HG02623 (cell line): ENCODE results near the gene ANKHD1.

Experiments
- ATAC-seq: cut with Tn5 transposase; IDR thresholded peaks from one replicate; pipeline ENCODE4 v1.9.1; 2021; ENCODE audit warnings: moderate library complexity; ENCODE audit not compliant: unreplicated experiment

ANKHD1 gene

DNA sequence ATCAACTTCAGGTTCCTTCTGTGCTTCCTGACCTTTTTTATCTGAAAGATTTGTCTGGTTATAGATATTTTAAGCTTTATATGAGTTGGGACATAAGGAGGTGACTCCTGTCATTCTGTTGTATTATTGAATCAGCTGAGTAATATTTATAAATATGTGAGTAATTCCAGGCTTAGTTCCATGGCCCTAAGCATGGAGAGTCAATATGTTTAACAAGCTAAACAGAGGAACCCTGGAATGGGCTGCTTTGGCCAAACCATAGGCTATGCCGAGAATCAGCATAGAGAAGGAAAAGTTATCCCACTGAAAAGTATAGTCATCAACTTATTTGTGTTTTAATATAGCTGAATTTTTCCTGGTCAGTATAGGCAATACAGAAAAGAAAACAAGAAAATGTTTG, 138.6 kb downstream of the ANKHD1 start:
- ATAC-seq, result no peak

DNA sequence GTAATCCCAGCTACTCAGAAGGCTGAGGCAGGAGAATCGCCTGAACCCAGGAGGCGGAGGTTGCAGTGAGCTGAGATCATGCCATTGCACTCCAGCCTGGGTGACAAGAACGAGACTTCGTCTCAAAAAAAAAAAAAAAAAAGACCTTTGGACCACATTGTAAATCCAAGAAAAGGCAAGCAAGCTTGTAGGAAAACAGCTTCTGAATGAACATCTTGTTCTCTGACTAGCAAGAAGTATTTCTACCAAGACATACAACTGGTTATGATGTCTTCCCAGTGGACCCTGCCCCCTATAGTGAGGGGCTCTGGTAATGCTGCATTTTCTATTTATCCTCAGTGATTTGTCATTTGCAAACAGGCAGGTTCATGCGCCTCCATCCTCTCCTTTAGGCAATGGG, 141.3 kb downstream of the ANKHD1 start:
- no peak for ATAC-seq

DNA sequence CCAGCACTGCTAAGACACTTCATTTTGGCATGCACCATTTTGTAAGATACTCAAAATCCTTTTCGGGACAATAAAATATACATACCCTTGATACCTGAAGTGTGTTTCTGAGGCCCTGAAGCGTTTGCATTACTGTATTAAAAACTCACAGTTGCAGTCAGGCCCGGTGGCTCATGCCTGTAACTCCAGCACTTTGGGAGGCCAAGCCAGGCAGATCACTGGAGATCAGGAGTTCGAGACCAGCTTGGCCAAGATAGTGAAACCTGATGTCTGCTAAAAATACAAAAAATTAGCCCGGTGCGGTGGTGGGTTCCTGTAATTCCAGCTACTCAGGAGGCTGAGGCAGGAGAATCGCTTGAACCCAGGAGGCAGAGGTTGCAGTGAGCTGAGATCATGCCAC, 143.4 kb downstream of the ANKHD1 start:
- ATAC-seq, result no peak

DNA sequence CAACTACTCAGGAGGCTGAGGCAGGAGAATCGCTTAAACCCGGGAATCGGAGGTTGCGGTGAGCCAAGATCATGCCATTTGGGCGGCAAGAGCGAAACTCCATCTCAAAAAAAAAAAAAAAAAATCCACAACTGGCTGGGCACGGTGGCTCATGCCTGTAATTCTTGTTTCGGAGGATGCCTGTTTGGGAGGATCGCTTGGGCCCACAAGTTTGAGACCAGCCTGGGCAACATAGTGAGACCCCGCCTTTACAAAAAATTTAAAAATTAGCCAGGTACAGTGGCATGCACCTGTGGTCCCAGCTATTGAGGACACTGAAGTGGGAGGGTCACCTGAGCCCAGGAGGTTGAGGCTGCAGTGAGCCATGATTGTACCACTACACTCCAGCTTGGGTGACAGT, 144.0 kb downstream of the ANKHD1 start:
- no peak for ATAC-seq

DNA sequence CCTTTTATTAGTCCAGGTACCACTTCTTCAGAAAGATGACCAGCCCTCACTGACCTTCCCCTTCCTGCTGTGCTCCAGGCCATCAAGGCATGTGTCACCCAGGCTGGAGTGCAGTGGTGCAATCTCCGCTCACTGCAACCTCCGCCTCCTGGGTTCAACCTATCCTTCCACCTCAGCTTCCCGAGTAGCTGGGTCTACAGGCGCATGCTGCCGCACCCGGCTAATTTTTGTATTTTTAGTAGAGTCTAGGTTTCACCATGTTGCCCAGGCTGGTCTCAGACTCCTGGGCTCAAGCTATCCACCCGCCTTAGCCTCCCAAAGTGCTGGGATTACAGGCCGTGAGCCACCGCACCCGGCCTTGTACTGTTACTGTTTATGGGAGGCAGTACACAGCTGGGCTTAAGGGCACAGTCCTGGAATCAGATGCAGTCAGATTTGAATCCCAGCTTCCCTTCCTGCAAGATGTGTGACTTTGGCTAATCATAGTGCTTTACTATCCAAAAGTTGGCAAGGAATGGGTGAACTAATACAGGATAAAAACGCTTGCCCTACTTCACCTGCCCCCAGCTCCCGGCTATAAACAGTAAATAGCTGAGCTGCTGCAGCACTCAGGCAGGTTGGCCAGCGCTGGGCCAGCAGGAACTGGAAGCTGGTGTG, 145.3 kb downstream of the ANKHD1 start:
- ATAC-seq, result no peak

DNA sequence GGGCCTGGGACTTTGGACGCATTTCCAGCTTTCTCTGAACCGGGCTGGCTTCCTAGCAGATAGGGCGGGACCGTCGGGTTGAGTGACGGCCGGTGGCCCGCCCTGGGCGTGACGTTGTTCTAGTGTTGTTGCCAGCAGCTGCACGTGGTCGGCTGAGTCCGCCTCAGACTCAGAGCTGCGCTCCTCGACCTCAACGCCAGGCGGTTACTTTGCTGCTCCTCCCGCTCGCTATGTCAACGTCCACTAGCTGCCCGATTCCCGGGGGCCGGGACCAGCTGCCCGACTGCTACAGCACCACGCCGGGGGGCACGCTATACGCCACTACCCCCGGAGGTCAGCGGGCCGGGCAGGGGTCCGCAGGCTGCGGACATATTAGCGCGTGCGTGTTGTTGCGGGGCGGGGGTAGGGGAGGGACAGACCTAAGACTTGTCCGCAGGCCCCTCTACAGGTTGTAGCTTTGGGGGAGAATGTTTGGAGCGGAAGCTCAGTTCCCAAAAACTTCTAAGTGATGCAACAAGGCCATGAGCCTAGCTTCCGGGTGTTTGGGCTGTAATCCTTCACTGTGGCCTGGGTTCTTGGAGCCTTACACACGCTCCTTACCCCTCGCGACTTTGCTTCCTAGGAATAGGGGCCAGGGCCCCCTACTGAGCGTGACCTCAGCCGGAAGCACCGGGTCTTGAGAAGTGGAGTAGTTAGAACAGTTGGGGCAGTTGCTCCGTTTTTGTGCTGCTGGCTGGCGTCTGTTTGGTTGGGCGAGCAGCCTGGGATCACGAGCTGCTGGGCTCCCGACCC, 146.1 kb downstream of the ANKHD1 start, which contains the start of gene EIF4EBP3:
Gene EIF4EBP3 (plus strand): TSS at position 155 of the 792 bp plus-strand sequence. CDS start 76 bp downstream, at position 231.
- peak; percentile 99 for ATAC-seq

DNA sequence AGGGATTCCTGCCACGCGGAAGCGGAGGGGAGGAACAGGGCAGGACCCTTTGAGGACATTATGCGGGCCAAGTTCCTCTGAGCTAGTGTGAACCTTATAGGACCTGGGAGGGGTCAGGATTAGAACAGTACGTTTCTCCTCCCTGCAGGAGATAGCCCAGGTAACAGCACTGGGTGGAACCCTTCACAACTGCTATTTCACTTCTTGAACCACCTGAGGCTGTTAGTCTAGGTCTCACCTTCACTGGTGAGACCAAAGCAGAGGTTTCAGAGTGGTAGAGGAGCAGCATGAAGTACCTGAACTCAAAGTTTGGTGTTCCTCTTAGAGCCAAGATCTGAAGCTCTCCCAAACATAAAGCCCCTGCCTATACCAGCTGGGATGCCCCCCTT, 146.7 kb downstream of the ANKHD1 start:
- ATAC-seq, result no peak

DNA sequence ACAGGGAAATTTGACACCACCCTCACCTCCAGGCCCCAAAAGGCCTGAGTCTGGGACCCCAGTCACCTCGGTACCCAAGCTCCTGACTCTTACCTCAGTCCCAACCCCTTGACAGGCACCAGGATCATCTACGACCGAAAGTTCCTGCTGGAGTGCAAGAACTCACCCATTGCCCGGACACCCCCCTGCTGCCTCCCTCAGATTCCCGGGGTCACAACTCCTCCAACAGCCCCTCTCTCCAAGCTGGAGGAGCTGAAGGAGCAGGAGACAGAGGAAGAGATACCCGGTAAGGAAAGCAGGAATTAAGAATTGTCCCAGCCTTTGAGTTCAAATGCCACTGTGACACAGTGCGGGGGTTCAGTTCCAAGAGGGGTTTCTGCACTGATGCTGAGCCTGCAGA, 147.2 kb downstream of the ANKHD1 start:
- ATAC-seq, result no peak

DNA sequence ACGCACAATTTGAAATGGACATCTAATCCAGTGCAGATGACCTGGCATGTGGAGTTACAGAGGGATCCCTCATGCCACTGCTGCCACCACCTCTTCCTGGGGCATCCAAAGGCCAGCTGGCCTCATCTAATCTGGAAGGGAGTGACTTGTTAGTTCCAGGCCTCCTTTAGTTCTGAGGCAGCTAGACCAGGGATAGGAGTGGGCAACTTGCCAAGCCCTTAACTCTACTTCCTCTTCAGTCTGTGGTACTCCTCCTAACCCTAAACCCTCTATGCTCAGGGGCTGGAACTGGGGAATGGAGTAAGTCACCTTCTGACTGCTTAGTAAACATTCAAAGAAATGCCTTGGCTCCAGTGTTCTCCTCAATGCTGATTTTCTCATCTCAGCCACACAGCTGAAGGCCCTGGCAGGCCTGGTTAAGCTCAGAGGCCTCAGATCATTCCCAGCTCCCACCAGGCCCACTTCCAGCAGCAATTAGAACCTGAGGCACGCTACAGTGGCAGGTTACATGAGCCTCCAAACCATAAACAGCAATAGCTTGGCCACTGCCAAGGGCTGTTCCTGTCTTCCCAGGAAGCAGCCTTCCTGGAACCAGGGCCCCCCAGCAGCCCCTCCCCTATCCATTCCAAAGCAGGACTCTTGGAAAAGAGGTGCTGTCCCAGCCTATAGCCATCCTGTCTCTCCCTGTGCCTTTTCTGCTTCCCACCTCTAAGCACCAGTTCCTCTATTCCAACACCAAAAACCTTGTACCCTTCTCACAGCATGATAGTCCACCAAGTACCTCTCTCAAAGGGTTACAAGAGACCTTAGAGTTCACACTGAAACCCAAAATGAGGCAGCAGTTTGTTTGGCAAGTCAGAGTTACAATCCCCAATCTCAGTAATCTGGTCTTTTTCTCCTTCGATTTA, 147.9 kb downstream of the ANKHD1 start:
- ATAC-seq, result no peak

DNA sequence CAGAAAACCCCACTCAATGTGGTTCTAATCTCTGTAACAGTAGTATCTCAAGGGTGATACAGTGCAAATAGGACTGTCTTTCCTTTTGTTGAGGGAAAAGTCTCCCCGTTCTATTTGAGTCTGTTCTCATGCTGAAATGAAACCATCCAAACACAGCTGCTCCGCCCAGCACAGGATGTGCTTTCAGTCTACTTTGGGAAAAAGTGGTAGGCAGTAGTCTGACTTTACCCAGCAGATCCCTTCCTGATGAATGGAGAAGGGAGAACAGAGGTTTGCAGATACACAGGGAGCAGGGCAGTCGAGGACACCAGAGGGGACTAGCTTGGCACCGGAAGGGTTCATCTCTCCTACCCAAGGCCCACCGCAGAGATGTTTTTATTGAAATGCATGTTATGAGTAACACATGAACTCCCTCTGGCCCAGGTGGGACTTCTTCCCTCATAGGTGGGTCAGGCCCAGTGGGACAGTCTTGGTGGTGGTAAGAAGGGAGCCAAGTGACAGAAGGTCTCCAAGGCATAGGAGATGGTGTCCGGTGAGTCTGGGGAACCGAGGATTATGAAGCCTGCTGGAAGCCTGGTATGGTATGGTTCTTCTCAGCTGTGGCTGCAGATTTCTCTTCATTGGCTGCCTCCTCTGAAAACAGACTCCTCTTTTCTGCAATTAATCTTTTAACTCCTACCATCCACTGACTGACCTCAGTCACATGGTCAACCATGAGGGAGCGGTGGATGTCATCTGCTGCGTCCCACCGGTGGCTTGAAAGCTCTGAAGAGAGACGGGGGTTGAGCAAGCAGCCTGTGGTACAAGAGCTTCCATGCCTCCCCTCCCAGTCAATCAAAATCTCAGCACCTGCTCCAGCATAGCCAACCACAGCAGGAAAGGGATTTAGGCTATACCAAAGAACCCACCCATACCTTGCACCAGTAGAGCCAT, 148.8 kb downstream of the ANKHD1 start:
- no peak for ATAC-seq

DNA sequence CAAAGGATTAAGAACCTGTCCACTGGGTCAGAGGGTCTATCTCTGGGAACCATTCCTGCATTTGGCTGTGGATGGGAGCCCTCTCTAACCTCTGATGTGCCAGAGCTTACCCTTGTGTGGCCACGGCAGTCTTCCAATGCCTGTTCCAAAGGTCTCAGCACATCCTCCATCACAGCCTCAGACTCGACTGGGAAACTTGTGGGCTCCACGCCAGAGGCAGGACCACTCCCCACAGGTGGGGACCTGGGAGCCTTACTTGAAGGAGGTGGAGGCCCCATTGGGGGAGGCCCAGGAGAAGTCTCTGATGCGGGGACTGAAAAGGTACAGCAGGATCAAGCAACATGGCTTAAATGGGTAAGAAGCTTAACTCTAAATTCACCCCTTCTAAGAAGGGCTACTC, 150.2 kb downstream of the ANKHD1 start:
- no peak for ATAC-seq

DNA sequence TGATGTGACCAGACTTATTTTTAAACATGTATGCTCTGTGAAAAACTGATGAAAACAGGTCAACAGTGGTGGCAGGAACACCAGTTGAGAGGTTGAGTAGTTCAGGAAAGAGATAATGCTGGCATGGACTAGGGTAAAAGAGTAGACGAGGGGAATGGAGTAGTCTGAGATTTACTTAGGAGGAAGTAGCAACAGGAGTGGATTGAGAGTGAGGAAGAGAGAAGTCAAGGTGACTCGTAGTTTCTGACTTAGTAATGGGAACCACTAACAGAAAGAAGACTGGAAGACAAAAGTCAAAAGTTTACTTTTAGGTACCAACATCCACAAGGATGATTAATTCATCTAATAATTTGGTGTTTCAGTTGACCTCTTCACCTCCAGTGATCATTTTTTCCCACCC, 152.0 kb downstream of the ANKHD1 start:
- ATAC-seq, result no peak

DNA sequence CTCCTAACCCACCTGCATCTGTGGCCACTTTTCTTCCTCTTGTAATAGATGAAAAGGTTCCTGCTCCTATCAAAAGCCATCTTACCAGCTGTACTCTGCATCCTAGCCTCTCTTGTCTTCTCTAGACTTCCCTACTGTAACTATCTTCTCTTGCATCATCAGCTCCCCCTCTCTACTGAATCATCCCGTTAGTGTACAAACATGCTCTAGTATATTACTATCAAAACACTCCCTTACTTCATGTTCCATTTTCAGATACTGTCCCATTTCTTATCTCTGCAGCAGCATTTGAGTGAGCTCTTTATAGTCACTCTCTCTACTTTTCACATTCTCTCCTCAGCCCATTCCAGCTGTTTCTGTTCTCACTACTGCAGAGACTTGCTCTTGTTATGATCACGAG, 152.8 kb downstream of the ANKHD1 start:
- no peak for ATAC-seq

DNA sequence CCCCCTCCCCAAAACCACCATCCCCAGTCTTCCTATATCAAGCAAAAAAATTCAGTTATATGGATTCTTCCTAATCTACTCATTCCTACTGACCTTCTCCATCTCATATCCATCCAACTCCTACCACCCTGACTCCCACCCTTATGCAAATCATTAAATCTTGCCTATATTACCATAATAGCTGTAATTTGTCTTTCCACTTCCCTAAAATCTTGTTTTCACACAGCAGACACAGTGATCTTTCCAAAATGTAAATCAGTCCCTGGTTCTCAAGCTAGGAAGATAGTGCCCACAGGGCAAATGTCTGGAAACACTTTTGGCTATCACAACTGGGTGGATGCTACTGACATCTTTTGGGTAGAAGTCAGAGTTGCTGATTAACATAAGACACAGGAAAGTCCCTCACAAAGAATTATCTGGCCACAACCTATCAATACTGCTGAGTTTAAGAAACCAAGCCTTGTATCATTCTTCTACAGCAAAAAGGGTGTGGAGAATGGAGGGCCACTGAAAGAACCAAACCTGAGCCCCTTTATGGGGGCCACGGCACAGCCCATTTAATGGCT, 154.2 kb downstream of the ANKHD1 start:
- ATAC-seq, result no peak

DNA sequence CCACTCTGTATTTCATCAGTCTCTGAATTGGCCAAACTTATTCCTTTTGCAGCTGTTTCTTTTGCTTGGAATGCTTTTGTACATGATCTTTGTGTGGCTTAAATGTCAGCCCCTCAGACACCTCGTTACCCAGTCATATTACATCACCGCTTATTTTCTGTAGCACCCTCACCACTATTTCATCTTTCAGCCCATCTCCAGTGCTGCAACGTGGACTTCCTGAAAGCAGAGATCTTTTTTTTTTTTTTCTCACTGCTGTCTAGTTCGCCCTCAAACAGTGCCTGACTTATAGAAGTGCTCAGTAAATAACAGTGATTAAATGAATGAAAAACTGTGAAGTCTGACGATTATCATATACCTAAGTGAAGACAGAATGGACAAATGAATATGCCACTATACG, 154.8 kb downstream of the ANKHD1 start:
- ATAC-seq, result no peak

DNA sequence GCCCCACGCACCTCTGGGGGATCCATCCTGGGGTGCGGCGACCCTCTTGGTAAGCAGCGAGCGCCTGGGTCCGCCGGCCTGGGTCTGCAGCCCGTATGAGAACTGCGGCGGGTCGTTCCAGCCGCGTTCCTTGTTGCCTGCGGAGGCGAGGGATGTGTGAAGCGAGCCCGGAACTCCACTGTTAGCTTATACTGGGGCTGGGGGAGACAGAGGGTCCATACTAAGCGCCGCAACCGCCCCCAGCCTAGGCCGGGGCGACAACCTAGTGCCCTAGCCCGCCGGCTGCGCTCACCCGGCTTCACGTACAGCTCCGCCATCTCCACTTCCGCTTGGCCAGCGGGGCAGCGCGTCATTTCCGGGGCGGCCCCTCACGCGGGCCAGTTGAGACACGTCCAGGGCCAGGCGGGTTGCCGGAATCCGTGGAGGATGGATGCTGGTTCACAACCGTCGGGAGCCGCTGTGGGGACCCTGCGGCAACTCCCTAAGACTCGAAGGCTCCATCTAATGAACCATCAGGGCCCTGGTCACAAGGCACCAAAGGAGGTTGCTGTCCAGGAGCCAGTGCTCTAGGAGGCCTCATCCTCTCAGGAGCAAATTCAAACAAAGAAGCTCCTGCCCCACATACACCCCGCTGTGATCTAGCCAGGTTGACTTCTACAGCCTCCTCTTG, 155.6 kb downstream of the ANKHD1 start, which contains the start of gene SRA1:
Gene SRA1 (minus strand): TSS at position 338 of the 670 bp plus-strand sequence. CDS start 21 bp downstream, at position 317.
- peak; percentile 94 for ATAC-seq

DNA sequence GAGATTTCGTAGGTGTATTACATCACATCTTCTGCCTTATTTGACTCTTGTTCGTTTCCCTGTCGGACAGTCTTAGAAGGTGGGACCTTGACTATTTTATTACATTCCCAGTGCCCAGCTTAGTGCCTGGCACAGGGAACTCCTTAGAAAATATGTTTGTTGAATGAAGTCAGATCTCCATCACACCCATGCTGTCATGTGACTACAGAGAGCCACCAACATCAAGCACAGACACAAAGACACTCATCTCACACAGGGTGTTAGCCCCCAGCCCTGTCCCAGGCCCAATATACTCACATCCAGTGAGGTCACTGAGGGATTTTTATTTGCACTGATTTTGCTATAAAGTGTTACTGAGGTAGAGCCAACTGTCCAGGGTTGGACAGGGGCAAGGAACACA, 156.3 kb downstream of the ANKHD1 start:
- ATAC-seq, result no peak

DNA sequence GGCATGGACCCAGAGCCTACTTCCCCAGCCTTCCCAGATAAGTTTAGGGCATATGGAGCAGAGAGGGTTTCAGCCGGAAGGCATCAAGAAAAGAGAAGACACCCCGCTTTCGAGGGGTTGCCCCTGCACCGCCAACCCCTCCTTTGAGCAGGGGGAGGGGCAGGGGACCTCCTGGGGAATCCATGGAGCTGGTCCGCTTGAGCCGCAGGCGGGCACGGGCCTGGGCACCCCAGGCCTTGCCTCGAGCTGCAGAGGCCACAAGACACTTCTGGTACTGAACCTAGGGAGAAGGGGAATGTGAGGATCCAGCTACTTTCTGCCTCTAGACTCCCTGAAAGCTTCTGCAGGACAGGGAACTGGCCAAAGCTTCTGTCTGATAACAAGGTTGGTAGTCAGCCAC, 156.9 kb downstream of the ANKHD1 start:
- ATAC-seq, result no peak

DNA sequence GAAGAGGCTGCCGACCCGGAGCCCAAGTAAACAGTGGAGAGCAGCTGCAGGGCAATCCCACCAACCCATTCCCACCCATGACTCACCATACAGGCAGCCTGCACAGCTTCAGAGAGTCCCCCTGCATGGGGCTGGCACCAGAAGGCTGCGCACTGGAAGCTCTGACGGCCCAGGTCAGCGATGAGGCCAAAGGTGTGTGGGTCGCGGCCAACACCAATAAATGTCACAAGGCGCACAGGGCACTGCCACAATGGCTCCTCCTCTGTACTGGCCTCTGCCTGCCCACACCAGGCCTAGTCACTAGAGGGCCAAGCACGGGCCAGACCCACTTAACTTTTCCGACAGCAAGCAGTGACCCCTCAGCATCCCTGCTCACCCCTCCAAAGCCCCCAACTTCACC, 158.6 kb downstream of the ANKHD1 start:
- ATAC-seq, result no peak
